DOHH2 (cell line): ENCODE measurements around the gene AGMAT.
"Not testable (repeated sequence)": the region's sequence is repeated elsewhere in the genome, so short reads cannot be mapped to it uniquely, and the experiment has no call there.

Source experiments
- H3F3A ChIP-seq: fragments of 200-600 bp; sonication (generic), shearing (Covaris generic); 2 replicates; pipeline ENCODE4 v1.6.0; 2016; ENCODE audit warnings: antibody characterized with exemption, mild to moderate bottlenecking; ENCODE audit not compliant: control insufficient read depth, insufficient read depth
- H3K27ac ChIP-seq: fragments of 200-600 bp; sonication (generic); 2 replicates; pipeline ENCODE4 v1.5.1; 2014; ENCODE audit warnings: low read depth, mild to moderate bottlenecking, low read length, moderate library complexity
- H3K27me3 ChIP-seq: fragments of 200-600 bp; sonication (generic); 2 replicates; pipeline ENCODE4 v1.6.1; 2014; ENCODE audit warnings: mild to moderate bottlenecking, low read length, mixed read lengths; ENCODE audit not compliant: control insufficient read depth
- H3K36me3 ChIP-seq: fragments of 200-600 bp; sonication (generic); 2 replicates; pipeline ENCODE4 v1.6.1; 2014; ENCODE audit warnings: mild to moderate bottlenecking, low read length, moderate library complexity, mixed read lengths; ENCODE audit not compliant: control insufficient read depth
- H3K4me1 ChIP-seq: fragments of 200-600 bp; sonication (generic); 2 replicates; pipeline ENCODE4 v1.6.1; 2014; ENCODE audit warnings: mild to moderate bottlenecking, low read length, mixed read lengths; ENCODE audit not compliant: control insufficient read depth
- H3K4me2 ChIP-seq: fragments of 200-600 bp; sonication (generic); 2 replicates; pipeline ENCODE4 v1.6.0; 2014; ENCODE audit warnings: mild to moderate bottlenecking, low read length, moderate library complexity
- H3K4me3 ChIP-seq: fragments of 200-600 bp; sonication (generic); 2 replicates; pipeline ENCODE4 v1.5.1; 2014; ENCODE audit warnings: mild to moderate bottlenecking, low read length, mixed read lengths
- H3K79me2 ChIP-seq: fragments of 200-600 bp; sonication (generic); 2 replicates; pipeline ENCODE4 v1.6.1; 2014; ENCODE audit warnings: mild to moderate bottlenecking, low read length, mixed read lengths; ENCODE audit not compliant: control insufficient read depth
- H3K9me2 ChIP-seq: fragments of 200-600 bp; sonication (generic); replicated peaks from 2 replicates; pipeline ENCODE4 v1.6.1; 2014; ENCODE audit warnings: mild to moderate bottlenecking, low read length, mixed read lengths; ENCODE audit not compliant: control insufficient read depth
- H3K9me3 ChIP-seq: fragments of 200-600 bp; sonication (generic); 2 replicates; pipeline ENCODE4 v1.6.1; 2014; ENCODE audit warnings: antibody characterized with exemption, low read length, mixed read lengths; ENCODE audit not compliant: control insufficient read depth, insufficient read depth
- H4K20me1 ChIP-seq: fragments of 200-600 bp; sonication (generic); 2 replicates; pipeline ENCODE4 v1.6.0; 2014; ENCODE audit warnings: low read depth, mild to moderate bottlenecking, antibody characterized with exemption, low read length, moderate library complexity; ENCODE audit not compliant: control insufficient read depth, insufficient read depth
- CTCF ChIP-seq: fragments of 200-600 bp; sonication (generic); IDR thresholded peaks from one replicate; pipeline ENCODE4 v1.5.1; 2014; ENCODE audit warnings: antibody characterized with exemption, mild to moderate bottlenecking, low read depth, low read length; ENCODE audit not compliant: poor library complexity, severe bottlenecking
- EZH2phosphoT487 ChIP-seq: fragments of 200-600 bp; sonication (generic); IDR thresholded peaks from 2 replicates; pipeline ENCODE4 v1.6.1; 2017; ENCODE audit warnings: borderline replicate concordance, mild to moderate bottlenecking, antibody characterized with exemption, low read length, moderate library complexity, mixed read lengths

The AGMAT gene

GRCh38 chr1:15605398-15606383 lies 20.8 kb upstream of the AGMAT start:
- no peak overlapping the region for H3K4me2 ChIP-seq
- H4K20me1 ChIP-seq: no peaks in the 10 kb centered on the region
- TF ChIP-seq EZH2phosphoT487 (no peak), CTCF (no peak)
- no peak overlapping the region for H3K4me3 ChIP-seq
- no peaks in the 10 kb centered on the region for H3K79me2 ChIP-seq
- H3K9me3 ChIP-seq: peaks cover 4% of the 10 kb centered on the region; the same call in 1 of the 2 replicates
- H3K4me1 ChIP-seq: peaks cover 13% of the 10 kb centered on the region
- no peaks in the 10 kb centered on the region for H3F3A ChIP-seq
- peaks cover 7% of the 10 kb centered on the region; the same call in 1 of the 2 replicates for H3K27me3 ChIP-seq
- no peak overlapping the region for H3K27ac ChIP-seq
- no peaks in the 10 kb centered on the region for H3K9me2 ChIP-seq
- no peaks in the 10 kb centered on the region for H3K36me3 ChIP-seq

- H3K27me3 ChIP-seq, H3K36me3 ChIP-seq, H3K27ac ChIP-seq, H4K20me1 ChIP-seq, H3K9me2 ChIP-seq, H3K79me2 ChIP-seq, H3K9me3 ChIP-seq, H3K4me3 ChIP-seq, H3F3A ChIP-seq, H3K4me2 ChIP-seq: not testable (repeated sequence)
- H3K4me1 ChIP-seq: peaks cover 13% of the 10 kb centered on the region
Observed at GRCh38 chr1:15604400-15604799, 19.5 kb upstream of the AGMAT start.

GRCh38 chr1:15603966-15604282 lies 19.1 kb upstream of the AGMAT start:
- not testable (repeated sequence) for H3K27me3 ChIP-seq, H3K36me3 ChIP-seq, H3F3A ChIP-seq, H3K9me2 ChIP-seq, H3K27ac ChIP-seq, H4K20me1 ChIP-seq, H3K9me3 ChIP-seq, H3K79me2 ChIP-seq
- Histone ChIP-seq H3K4me2 (peak overlapping the region; percentile 93), H3K4me3 (peak overlapping the region; percentile 79), H3K4me1 (peaks cover 13% of the 10 kb centered on the region)

- Histone ChIP-seq H4K20me1 (no peaks in the 10 kb centered on the region), H3K9me2 (no peaks in the 10 kb centered on the region), H3F3A (no peaks in the 10 kb centered on the region), H3K36me3 (no peaks in the 10 kb centered on the region), H3K9me3 (peaks cover 4% of the 10 kb centered on the region; the same call in 1 of the 2 replicates), H3K4me2 (peak overlapping the region; percentile 93), H3K27ac (no peak overlapping the region), H3K27me3 (peaks cover 12% of the 10 kb centered on the region), H3K4me1 (peaks cover 13% of the 10 kb centered on the region), H3K4me3 (peak overlapping the region; percentile 79), H3K79me2 (no peaks in the 10 kb centered on the region)
- no peak for TF ChIP-seq CTCF
- no peak for TF ChIP-seq EZH2phosphoT487
Observed at GRCh38 chr1:15603050-15603965, 18.5 kb upstream of the AGMAT start.
